ES-I3 (cell line): ENCODE results near the gene IL2RA.
"Not testable (repeated sequence)": the region's sequence is repeated elsewhere in the genome, so short reads cannot be mapped to it uniquely, and the experiment has no call there.

Experiments
- H3K36me3 ChIP-seq: 2 replicates; pipeline ENCODE4 v1.6.1; 2013; ENCODE audit warnings: mild to moderate bottlenecking, low read length, control low read depth, moderate library complexity; ENCODE audit not compliant: insufficient read depth
- H3K4me1 ChIP-seq: 2 replicates; pipeline ENCODE4 v1.6.1; 2013; ENCODE audit warnings: mild to moderate bottlenecking, control low read depth, low read length; ENCODE audit not compliant: insufficient read depth
- H3K9ac ChIP-seq: 2 replicates; pipeline ENCODE4 v1.6.1; 2013; ENCODE audit warnings: low read depth, mild to moderate bottlenecking, low read length, moderate library complexity
- H3K9me3 ChIP-seq: 2 replicates; pipeline ENCODE4 v1.6.1; 2013; ENCODE audit warnings: mild to moderate bottlenecking, low read length, moderate library complexity; ENCODE audit not compliant: control insufficient read depth, insufficient read depth

The IL2RA gene

DNA sequence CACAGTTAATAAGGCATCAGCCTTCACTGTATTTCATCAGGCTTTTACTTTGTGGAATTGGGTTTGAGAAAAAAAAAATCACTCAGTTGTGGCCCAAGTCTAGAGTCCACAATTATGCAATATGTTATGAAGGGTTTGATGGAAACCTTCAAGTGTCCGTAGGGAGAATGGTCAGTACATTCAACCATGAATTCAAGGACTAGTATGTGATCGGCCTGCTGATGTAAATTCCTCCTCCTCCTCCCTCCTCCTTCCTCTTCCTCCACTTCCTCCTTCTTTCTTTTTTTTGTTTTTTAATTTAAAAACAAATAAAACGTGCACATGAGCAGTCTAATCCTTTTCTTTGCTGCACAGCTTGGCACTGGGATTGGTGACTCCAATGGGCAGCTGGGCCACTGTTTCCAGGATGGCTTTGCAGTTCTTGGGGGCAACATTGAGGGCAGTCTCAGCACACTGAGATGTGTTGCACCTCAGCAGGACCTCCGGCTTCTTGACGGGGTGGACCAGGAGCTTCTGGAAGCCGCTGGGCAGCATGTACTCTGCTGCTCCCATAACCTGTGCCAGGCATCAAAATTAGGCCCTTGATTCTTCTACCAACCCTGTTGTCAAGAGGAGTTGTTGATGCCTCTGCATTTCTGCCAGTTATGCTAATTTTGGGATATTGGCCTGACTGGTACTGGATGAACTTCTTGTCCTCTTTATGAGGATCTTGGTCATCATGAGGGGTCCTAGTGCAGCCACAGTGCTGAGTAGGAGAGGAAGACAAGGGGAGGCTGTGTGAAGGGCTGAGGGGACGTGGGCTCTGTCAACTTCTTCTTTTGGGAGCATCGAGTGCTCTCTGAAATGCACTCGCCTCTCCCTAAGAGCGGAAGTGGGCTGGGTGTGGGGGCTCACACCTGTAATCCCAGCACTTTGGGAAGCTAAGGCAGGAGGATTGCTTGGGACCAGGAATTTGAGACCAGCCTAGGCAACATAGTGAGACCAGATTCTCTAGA is 9.3 kb upstream of the IL2RA start:
- Histone ChIP-seq H3K4me1 (no peaks in the 10 kb centered on the region), H3K9me3 (no peaks in the 10 kb centered on the region), H3K9ac (no peak overlapping the region), H3K36me3 (no peaks in the 10 kb centered on the region)

GRCh38 chr10:6070660-6071059 is 8.5 kb upstream of the IL2RA start:
- Histone ChIP-seq H3K9me3 (no peaks in the 10 kb centered on the region), H3K9ac (no peak overlapping the region), H3K36me3 (no peaks in the 10 kb centered on the region), H3K4me1 (no peaks in the 10 kb centered on the region)

DNA sequence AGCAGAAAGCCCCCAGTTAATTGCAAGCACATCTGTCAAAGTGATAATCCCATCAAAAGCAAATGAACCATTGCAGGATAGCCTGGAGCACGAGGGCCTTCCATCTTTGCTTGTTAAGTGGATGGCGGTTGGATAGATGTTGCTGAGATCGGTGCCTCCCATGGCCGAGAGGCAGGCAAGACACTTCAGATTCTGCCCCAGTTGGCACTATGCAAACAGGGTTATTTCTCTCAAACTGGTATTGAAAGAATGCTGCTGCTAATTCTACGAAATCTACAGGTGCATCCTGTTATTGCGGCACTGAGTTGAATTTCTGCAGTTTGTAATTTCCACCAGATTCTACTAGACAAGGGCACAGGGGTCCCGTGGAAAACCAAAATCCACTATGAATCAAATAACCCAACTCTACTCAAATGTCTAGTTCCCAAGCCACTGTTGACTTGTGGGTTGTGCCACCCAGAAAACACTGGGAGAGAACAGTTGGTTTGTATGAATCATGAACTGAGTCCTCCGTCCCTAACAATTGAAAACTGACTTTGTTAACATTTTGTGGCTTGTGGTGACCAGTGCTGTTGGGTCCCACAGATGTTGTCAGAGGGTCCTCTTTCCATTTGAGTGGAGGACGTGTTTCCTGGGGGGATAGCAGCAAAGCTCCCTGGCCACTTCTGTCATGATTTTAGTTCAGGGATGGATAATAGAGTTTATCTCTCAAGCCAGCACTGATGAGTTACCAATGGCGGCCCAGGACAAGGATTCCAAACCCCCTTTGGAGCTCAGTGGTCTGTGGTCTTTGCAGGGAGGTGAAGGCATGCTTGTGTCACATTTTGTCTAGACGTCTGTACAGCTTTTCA is 7.1 kb upstream of the IL2RA start:
- H3K4me1 ChIP-seq, result no peaks in the 10 kb centered on the region
- no peaks in the 10 kb centered on the region for H3K9me3 ChIP-seq
- no peak overlapping the region for H3K9ac ChIP-seq
- no peaks in the 10 kb centered on the region for H3K36me3 ChIP-seq

GRCh38 chr10:6068422-6068821 is 6.3 kb upstream of the IL2RA start:
- H3K9me3 ChIP-seq, result no peaks in the 10 kb centered on the region
- no peaks in the 10 kb centered on the region for H3K36me3 ChIP-seq
- H3K4me1 ChIP-seq, result no peaks in the 10 kb centered on the region
- H3K9ac ChIP-seq, result no peak overlapping the region

GRCh38 chr10:6068006-6068405 is 5.8 kb upstream of the IL2RA start:
- H3K36me3 ChIP-seq, result no peaks in the 10 kb centered on the region
- no peak overlapping the region for H3K9ac ChIP-seq
- H3K9me3 ChIP-seq, result no peaks in the 10 kb centered on the region
- no peaks in the 10 kb centered on the region for H3K4me1 ChIP-seq

GRCh38 chr10:6067457-6067856 is 5.3 kb upstream of the IL2RA start:
- Histone ChIP-seq H3K4me1 (no peaks in the 10 kb centered on the region), H3K36me3 (no peaks in the 10 kb centered on the region), H3K9me3 (no peaks in the 10 kb centered on the region), H3K9ac (no peak overlapping the region)

DNA sequence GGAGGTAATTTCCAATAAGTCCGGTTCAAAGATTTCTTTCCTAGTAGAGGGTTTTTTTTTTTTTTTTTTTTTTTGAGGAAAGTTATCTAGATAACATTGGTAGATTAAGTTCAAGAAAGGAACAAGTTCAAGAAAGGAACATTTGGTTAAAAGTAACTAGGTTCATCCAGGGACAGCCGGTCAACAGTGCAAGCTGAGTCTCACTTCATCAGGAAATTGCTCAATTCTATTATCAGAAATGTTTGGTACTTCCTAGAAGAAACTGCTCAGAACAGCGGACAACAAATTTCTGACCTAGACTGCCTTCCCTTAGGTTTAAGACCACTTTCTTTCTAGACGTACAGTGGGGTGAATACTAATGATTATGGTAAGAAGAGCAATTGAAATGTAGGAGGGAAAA is 3.7 kb upstream of the IL2RA start:
- no peaks in the 10 kb centered on the region for H3K9me3 ChIP-seq
- H3K4me1 ChIP-seq, result no peaks in the 10 kb centered on the region
- H3K9ac ChIP-seq, result no peak overlapping the region
- no peaks in the 10 kb centered on the region for H3K36me3 ChIP-seq

DNA sequence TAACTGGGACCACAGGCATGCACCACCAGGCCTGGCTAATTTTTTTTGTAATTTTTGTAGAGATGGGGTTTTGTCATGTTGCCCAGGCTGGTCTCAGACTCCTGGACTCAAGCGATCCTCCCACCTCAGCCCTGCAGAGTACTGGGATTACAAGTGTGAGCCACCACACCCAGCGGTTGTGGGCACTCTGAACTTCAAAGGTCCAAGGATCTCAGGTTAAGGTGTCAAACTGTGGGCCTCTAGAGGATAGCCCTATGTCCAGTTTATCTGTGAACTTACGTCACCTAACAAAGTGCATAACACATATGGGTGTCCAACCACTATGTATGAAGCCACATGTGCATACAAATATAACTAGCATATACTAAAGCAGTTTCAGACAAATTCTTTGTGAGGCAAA is 3.2 kb upstream of the IL2RA start:
- Histone ChIP-seq H3K36me3 (no peaks in the 10 kb centered on the region), H3K9me3 (no peaks in the 10 kb centered on the region), H3K4me1 (no peaks in the 10 kb centered on the region), H3K9ac (no peak overlapping the region)

DNA sequence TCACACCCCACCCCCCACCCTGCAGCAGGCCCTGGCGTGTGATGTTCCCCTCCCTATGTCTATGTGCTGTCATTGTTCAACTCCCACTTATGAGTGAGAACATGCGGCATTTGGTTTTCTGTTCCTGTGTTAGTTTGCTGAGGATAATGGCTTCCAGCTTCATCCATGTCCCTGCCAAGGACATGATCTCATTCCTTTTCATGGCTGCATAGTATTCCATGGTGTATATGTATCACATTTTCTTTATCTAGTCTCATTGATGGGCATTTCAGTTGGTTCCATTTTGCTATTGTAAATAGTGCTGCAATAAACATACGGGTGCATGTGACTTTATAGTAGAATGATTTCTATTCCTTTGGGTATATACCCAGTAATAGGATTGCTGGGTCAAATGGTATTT is 2.6 kb upstream of the IL2RA start:
- H3K4me1 ChIP-seq, result not testable (repeated sequence)

GRCh38 chr10:6064119-6064518 is 2.0 kb upstream of the IL2RA start:
- H3K9ac ChIP-seq, result no peak overlapping the region
- no peaks in the 10 kb centered on the region for H3K9me3 ChIP-seq
- no peaks in the 10 kb centered on the region for H3K36me3 ChIP-seq
- H3K4me1 ChIP-seq, result no peaks in the 10 kb centered on the region

More for the DNA sequence above, 2.6 kb upstream of the IL2RA start:
- not testable (repeated sequence) for H3K9me3 ChIP-seq, H3K36me3 ChIP-seq, H3K9ac ChIP-seq

GRCh38 chr10:6061056-6061455 is 1.1 kb downstream of the IL2RA start:
- no peaks in the 10 kb centered on the region for H3K4me1 ChIP-seq
- H3K9ac ChIP-seq, result no peak overlapping the region
- no peaks in the 10 kb centered on the region for H3K36me3 ChIP-seq
- no peaks in the 10 kb centered on the region for H3K9me3 ChIP-seq

GRCh38 chr10:6059506-6059905 is 2.7 kb downstream of the IL2RA start:
- Histone ChIP-seq H3K4me1 (no peaks in the 10 kb centered on the region), H3K9me3 (no peaks in the 10 kb centered on the region), H3K36me3 (no peaks in the 10 kb centered on the region), H3K9ac (no peak overlapping the region)

DNA sequence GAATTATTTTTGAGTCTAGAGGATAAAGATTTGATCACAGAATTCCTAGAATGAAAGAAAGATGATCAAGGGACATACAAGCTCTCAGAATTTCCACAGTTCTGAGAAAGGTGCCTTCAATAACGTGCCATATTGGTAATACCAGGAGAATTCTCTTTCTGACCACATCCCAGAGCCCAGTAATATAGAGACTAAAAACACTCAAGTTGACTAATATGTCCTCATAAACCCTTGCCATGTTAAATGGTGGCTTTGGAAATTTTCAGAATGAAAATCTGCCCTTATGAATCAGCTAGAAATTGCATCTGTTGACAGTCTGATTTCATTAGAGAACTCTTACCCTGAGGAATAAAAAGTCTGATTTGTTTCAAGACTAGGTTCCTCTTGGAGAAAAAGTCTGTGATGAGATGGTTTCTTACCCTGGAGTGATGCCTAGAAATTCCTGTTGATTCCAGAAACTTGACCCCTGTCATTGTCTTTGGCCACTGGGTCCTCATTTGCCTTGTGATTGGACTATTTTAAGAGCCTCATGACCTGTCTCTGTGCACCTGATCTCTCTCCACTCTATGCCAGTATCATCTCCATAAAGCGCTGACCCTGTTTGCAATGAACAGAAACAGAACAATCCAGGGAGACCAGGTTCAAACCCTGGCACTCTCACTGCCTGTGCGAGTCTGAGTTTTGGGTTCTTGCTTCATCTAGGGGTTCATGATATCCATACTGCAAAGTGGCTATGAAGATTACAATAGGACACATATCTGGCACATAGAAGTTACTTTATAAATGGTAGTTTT is 3.3 kb downstream of the IL2RA start:
- no peak overlapping the region for H3K9ac ChIP-seq
- H3K4me1 ChIP-seq, result no peaks in the 10 kb centered on the region
- H3K9me3 ChIP-seq, result no peaks in the 10 kb centered on the region
- H3K36me3 ChIP-seq, result no peaks in the 10 kb centered on the region

DNA sequence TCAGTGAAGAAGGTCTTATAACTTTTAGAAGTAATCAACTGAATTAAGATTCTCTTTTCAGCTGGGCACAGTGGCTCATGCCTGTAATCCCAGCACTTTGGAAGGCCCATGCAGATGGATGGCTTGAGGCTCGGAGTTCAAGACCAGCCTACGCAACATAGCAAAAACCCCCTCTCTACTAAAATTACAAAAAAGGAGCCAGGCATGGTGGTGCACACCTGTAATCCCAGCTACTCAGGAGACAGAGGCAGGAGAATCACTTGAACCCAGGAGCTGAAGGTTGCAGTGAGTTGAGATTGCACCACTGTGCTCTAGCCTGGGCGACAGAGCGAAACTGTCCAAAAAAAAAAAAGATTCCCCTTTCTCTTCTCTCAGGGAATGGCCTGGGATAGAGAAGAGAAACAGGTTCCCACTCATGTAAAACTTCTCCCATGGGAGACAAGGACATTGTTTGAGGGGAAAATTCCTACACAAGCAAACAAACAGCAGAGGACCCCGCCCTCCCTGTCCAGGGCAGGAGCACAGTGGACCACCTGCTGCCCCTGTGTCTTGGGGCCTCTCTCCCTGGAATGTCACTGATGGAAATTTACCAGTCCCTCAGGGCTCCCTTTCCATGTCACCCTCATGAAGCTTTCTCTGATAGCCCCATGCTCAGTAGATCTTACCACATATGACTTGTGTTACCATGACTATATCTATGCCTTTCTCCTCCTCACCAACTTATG is 5.6 kb downstream of the IL2RA start:
- H3K36me3 ChIP-seq, result no peaks in the 10 kb centered on the region
- no peak overlapping the region for H3K9ac ChIP-seq
- no peaks in the 10 kb centered on the region for H3K4me1 ChIP-seq
- H3K9me3 ChIP-seq, result no peaks in the 10 kb centered on the region
